ENCODE measurements around the gene RIC3. TPM values are rescaled to one million over a fixed set of nuclear protein-coding genes. Genes with fewer than 3 reads are reported as not detected.

The RIC3 gene, protein sequence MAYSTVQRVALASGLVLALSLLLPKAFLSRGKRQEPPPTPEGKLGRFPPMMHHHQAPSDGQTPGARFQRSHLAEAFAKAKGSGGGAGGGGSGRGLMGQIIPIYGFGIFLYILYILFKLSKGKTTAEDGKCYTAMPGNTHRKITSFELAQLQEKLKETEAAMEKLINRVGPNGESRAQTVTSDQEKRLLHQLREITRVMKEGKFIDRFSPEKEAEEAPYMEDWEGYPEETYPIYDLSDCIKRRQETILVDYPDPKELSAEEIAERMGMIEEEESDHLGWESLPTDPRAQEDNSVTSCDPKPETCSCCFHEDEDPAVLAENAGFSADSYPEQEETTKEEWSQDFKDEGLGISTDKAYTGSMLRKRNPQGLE
- 0.43 and 0.96 TPM in 2 replicates for total RNA-seq

DNA sequence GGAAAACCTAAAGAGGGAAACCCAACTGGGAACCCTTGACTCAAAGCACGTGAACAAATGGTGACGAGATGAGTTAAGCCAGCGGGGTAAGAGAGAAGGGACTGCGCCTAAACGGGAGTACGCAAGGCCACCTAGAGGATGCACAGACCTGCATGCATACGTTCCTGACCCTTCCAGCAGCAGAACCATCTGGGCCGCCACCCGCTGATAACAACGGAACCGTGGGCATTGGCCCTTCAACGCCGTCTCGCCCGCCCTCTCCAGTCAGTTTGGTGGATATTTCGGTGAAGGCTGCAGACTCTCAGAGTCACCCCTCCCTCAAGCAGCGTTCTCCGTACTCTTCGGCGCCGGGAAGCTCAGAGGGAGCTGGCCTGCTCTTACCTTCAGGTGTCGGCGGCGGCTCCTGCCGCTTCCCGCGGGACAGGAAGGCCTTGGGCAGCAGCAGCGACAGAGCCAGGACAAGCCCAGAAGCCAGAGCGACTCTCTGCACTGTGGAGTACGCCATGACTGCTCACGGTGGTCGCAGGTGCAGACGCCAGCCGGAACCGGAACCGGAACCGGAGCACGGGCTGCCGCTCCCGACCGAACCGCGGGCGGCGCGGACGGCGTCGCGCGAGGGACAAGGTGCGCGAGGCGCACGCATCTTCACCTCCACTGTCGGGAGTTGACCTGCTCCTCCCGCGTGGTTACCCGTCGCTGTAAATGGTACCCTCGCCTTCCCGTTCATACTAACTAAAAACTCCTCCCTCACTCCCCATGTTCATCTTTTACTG, at the start of gene RIC3:
Gene RIC3 (minus strand): TSS at position 541 of the 773 bp plus-strand sequence. CDS start 36 bp downstream, at position 505.

DNA sequence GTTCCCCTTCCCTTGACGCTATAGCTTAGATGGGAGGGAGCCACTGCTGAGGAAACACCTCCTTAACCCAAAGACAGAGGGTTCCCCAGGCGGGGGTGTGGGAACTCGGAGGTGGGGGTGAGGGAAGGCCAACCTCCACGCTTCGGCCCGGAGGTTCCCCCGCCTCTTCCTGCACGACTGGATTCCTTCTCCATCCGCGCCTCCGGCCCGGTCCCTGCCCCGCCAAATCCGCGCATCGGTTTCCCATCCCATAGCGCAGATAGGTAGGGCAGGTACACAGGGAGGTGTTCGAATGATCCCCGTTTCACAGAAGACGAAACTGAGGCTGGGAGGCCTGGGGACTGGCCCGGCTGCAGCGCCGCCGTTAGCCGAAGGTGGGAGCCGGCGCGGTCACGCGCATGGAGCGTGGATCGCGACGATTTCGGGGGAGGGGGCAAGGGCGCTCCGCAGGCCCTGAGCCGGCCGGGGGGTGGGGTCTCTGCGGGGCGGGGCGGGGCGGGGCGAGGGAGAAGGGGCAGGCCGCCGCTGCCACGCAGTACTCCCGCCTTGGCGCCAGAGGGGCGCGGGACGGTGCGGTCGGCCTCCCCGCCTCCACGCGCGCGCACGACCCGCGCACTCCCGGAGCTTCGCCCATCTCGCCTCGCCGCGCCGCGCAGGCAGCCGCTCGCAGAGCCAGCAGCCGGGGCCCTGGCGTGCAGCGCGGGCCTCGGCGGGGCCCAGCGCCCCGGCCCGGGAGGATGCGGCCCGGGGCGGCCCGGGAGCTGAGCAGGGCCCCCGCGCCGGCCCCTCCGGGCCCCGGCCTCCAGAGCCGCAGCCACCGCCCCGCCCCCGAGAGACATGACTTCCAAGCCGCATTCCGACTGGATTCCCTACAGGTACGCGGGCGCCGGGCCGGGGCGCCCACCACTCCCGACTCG, 87.9 kb downstream of the RIC3 start, which contains the start of gene TUB:
Gene TUB (plus strand): TSS at position 538 of the 917 bp plus-strand sequence. CDS start 300 bp downstream, at position 838.

Other genes with a start within 250 kb of the RIC3 start
- gene OR10A6, start 237.8 kb downstream of the RIC3 start, total RNA-seq: not detected in 2 replicates
- not detected in 2 replicates for gene OR10A3, start 227.3 kb downstream of the RIC3 start, total RNA-seq
- 0.43 and 3.1 TPM in 2 replicates for gene NLRP10, start 203.6 kb downstream of the RIC3 start, total RNA-seq
- gene EIF3F, start 181.7 kb downstream of the RIC3 start, total RNA-seq: 238 and 256 TPM in 2 replicates
- 0.21 and 0.96 TPM in 2 replicates for gene TUB, start 87.8 kb downstream of the RIC3 start, total RNA-seq
- gene LMO1, start 94.9 kb upstream of the RIC3 start, total RNA-seq: not detected in 2 replicates